Measurements from ENCODE around the gene ANKLE2. TPM values are rescaled to one million over a fixed set of nuclear protein-coding genes. Genes with fewer than 3 reads are reported as not detected.

The ANKLE2 gene
- polyA plus RNA-seq, 1 of the 3 experiments (the other 2 are of a cell fraction), result 55.1 TPM

GRCh38 chr12:132719954-132720324, 41.7 kb downstream of the ANKLE2 start:
- Histone ChIP-seq H3K4me2 (no peak overlapping the region), H3K4me1 (ENCODE audit: control insufficient read depth in 1 of 2, insufficient read depth in 2 of 2, low read depth in 1 of 2, low read length in 1 of 2) (no peaks in the 10 kb centered on the region), H3K27me3 (ENCODE audit: insufficient read depth) (no peaks in the 10 kb centered on the region), H2AFZ (ENCODE audit: low read depth) (no peak overlapping the region), H3K9me3 (no peaks in the 10 kb centered on the region), H3K27ac (ENCODE audit: low read depth in 2 of 2, low read length in 1 of 2) (no peak overlapping the region), H4K20me1 (ENCODE audit: insufficient read depth) (peaks cover 28% of the 10 kb centered on the region), H3K9ac (no peak overlapping the region), H3F3A (replicated peaks; ENCODE audit: insufficient read depth) (peaks cover 21% of the 10 kb centered on the region), H3K4me3 (ENCODE audit: low read depth in 2 of 2, low read length in 1 of 2) (no peak overlapping the region), H3K36me3 (replicated peaks in 1 of 2; ENCODE audit: control insufficient read depth in 1 of 2, insufficient read depth in 2 of 2, low read length in 1 of 2) (peaks cover 31 to 55% of the 10 kb centered on the region in 2 experiments), H3K79me2 (ENCODE audit: insufficient read depth) (peaks cover 20% of the 10 kb centered on the region; the same call in 1 of the 2 replicates), H3K9me2 (no peaks in the 10 kb centered on the region)
- DNase-seq, result no peak
- CTCF ChIA-PET, result no interaction called here
- TF ChIP-seq RXRA (IDR thresholded peaks at IDR 0.05; ENCODE audit: borderline replicate concordance, low read depth) (no peak), TCF12 (IDR thresholded peaks at IDR 0.05) (no peak), CHD2 (IDR thresholded peaks at IDR 0.05; ENCODE audit: low read length, partially characterized antibody) (no peak), JUND (IDR thresholded peaks at IDR 0.05) (no peak), RCOR1 (IDR thresholded peaks at IDR 0.05; ENCODE audit: low read length) (no peak), NFIC (IDR thresholded peaks at IDR 0.05; ENCODE audit: borderline replicate concordance) (no peak), POLR2AphosphoS5 (IDR thresholded peaks at IDR 0.05; ENCODE audit: low read depth, low read length) (no peak), ELF1 (IDR thresholded peaks at IDR 0.05) (no peak), TEAD4 (IDR thresholded peaks at IDR 0.05; ENCODE audit: borderline replicate concordance, insufficient read depth) (no peak), REST (IDR thresholded peaks at IDR 0.05; ENCODE audit: low read depth, low read length) (no peak)
- 98% methylated on average over 12 of the region's 12 CpGs for WGBS (ENCODE audit: low lambda C conversion rate)
- POLR2A ChIA-PET, result no interaction called here

- ChIA-PET POLR2A (no interaction called here), CTCF (no interaction called here)
- Histone ChIP-seq H3K9ac (no peak overlapping the region), H3K9me3 (no peaks in the 10 kb centered on the region), H3K4me1 (ENCODE audit: control insufficient read depth in 1 of 2, insufficient read depth in 2 of 2, low read depth in 1 of 2, low read length in 1 of 2) (no peaks in the 10 kb centered on the region), H3K27me3 (ENCODE audit: insufficient read depth) (no peaks in the 10 kb centered on the region), H3K4me2 (no peak overlapping the region), H3K9me2 (no peaks in the 10 kb centered on the region), H3F3A (replicated peaks; ENCODE audit: insufficient read depth) (peaks cover 21% of the 10 kb centered on the region), H3K79me2 (ENCODE audit: insufficient read depth) (peaks cover 26% of the 10 kb centered on the region), H4K20me1 (ENCODE audit: insufficient read depth) (peaks cover 33% of the 10 kb centered on the region), H2AFZ (ENCODE audit: low read depth) (no peak overlapping the region), H3K27ac (ENCODE audit: low read depth in 2 of 2, low read length in 1 of 2) (no peak overlapping the region), H3K4me3 (ENCODE audit: low read depth in 2 of 2, low read length in 1 of 2) (no peak overlapping the region), H3K36me3 (replicated peaks in 1 of 2; ENCODE audit: control insufficient read depth in 1 of 2, insufficient read depth in 2 of 2, low read length in 1 of 2) (peaks cover 31 to 54% of the 10 kb centered on the region in 2 experiments)
- no peak for DNase-seq
- 96% methylated on average over 23 of the region's 31 CpGs for whole genome bisulfite sequencing (ENCODE audit: low lambda C conversion rate)
- TF ChIP-seq JUND (IDR thresholded peaks at IDR 0.05) (no peak), TCF12 (IDR thresholded peaks at IDR 0.05) (no peak), CHD2 (IDR thresholded peaks at IDR 0.05; ENCODE audit: low read length, partially characterized antibody) (no peak), TEAD4 (IDR thresholded peaks at IDR 0.05; ENCODE audit: borderline replicate concordance, insufficient read depth) (no peak), CTCF (IDR thresholded peaks at IDR 0.05) (no peak), FOSL2 (IDR thresholded peaks at IDR 0.05; ENCODE audit: borderline replicate concordance, low read depth) (no peak), RCOR1 (IDR thresholded peaks at IDR 0.05; ENCODE audit: low read length) (no peak), RAD21 (IDR thresholded peaks at IDR 0.05; ENCODE audit: low read length) (no peak), FOXJ3 (CRISPR knock-in tag; IDR thresholded peaks at IDR 0.05) (no peak), MAX (IDR thresholded peaks at IDR 0.05; ENCODE audit: low read depth) (no peak), TAF1 (IDR thresholded peaks at IDR 0.05; ENCODE audit: borderline replicate concordance, low read depth, low read length) (no peak), USF2 (IDR thresholded peaks at IDR 0.05; ENCODE audit: borderline replicate concordance, low read depth, low read length) (no peak), PBX3 (IDR thresholded peaks at IDR 0.05) (no peak)
Observed at GRCh38 chr12:132719141-132719953, 42.3 kb downstream of the ANKLE2 start.

Data from SK-N-SH (cell line).